ENCODE measurements around the gene B4GALT2.

The B4GALT2 gene

DNA sequence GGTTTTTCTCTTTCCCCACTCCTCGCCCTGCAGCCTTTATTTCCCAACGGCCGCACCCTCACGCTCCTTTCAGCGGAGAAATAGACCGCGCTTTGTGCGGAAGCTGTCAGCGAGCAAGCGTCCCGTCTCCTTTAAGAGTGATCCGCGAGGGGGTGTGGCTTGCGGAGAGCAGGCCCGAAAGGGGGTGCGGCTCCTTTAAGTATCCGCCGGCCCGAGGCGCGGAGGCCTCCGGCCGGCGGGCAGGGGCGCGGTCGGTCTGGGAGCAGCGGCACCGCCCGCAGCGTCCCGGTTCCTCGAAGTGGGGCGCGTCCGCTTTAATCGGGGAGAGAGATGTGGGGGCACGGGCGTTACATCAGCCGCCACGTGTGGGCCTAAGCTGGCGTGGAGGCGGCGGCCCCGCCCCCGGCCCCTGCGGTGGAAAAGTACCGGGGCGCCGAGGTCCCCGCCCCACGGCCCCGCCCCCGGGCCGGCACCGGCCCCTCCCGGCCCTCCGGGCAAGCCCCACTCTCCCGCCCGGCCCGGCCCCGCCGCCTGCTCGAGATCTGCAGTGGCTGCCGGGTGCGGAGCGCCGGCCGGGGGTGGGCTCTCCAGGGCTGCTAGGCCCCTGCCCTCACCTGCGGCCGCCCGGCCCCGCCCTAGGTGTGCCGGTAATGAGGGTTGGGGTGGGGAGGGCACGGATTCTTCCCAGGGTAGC lies 51.0 kb downstream of the B4GALT2 start:
- peak; percentile 64 for DNase-seq (ENCODE audit: low read depth, low spot score)

DNA sequence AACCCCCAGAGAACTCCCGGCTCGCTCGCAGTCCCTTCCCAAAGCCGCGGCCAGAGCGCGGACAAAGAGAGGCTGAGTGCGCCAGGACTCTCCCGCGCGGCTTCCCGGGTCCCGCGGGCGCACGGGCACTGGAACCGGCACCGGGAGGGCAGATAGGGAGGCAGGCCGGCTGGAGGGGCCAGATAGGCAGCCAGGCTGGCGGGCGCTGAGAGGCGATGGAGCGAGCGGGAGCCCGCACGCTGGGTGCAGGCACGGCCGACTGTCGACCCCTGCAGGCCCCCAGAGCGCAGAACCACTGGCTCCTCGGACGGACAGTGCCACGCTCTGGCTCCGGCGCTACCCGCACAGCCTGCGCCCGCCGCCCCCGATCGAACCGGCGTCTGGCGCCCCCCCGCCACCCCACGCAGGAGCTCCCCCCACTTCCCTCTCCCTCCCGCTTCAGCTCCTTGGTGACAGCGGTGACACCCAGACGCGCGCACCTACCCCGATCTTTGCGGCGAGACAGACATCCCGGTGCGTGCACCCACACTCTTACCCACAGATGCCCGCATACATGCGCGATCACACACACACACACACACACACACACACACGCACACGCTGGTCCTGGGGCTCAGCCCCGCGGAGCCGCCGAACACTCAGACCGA lies 51.7 kb downstream of the B4GALT2 start:
- DNase-seq (ENCODE audit: low read depth, low spot score) = no peak

GRCh38 chr1:44031252-44032169 lies 52.5 kb downstream of the B4GALT2 start, which contains the start of gene SLC6A9:
SLC6A9 (minus strand) TSS chr1:44031462; CDS start chr1:44024277, 7,185 bp downstream.
- DNase-seq (ENCODE audit: low read depth, low spot score) = no peak

DNA sequence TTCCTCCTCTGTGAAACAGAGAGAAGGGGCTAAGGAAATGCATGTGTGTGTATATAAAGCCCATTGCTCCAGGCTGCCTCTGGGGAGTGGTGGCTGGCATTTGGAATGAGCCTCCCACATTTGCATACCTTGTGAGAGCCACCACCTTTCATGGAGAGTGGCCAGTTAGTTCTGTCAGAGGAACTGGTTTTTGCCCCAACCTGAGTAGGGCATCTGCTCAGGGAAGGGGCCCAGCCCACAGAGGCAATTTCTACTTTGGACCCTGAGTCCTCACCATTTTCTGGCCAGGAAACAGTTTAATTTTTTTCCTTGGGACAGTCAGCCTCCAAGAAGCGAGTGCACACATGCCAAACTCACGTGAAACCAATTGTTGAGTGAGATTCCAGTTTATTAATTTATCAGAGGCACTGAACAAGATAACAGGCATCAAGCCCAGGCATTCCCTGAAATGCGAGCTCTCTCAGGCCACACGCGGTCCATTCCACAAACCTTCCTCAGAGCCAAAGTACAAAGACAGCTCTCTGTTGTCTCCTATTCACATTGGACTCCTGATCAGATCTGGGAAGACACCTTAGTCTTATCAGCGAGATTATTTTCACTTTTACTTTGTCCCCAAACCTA lies 53.3 kb downstream of the B4GALT2 start:
- no peak for DNase-seq (ENCODE audit: low read depth, low spot score)

DNA sequence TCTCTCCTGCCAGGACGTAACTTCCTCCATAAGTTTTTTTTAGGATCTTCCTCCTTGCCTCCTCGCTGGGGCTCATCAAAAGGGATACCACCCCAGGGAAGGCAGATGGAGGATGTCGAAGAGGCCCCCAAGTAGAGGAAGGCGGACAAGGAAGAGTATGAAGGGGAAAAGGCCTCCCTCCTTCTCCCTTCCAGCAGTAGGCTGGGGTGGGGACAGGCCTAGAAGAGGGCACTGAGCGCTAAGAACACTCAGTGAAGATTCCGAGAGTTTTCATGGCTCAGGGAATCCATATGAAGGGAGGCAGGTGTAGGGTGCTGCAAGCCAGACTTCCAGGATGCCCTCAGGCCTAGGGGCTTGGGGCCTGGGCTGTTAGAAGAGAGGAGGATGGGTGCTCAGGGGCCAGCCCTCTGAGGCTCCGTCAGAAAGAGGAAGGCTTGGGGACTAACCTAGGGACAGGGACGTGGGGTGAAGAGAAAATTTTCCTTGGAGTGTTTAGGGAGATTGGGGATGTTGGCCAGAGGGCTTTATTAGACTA lies 54.1 kb downstream of the B4GALT2 start:
- DNase-seq (ENCODE audit: low read depth, low spot score) = no peak

GRCh38 chr1:44033756-44034155 lies 54.7 kb downstream of the B4GALT2 start:
- no peak for DNase-seq (ENCODE audit: low read depth, low spot score)

DNA sequence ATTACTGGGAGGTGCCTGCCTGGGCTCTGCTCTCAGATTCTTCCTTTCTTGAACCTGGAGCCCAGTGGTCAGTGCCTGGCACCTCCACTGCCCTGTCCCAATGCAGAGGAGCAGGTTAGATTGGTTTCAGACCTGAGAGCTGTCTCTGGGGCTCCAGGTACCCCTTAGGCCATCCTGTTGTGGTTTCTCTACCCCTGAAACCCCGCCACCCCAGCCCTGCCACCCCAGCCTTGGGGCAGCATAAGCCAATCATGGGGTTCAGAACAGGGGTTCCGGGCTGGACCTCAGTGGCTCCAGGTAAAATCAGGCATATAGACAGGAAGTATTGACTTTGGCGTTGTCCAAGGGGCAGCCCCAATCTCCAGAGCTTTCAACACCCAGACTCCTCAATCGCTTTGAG lies 55.4 kb downstream of the B4GALT2 start:
- no peak for DNase-seq (ENCODE audit: low read depth, low spot score)

DNA sequence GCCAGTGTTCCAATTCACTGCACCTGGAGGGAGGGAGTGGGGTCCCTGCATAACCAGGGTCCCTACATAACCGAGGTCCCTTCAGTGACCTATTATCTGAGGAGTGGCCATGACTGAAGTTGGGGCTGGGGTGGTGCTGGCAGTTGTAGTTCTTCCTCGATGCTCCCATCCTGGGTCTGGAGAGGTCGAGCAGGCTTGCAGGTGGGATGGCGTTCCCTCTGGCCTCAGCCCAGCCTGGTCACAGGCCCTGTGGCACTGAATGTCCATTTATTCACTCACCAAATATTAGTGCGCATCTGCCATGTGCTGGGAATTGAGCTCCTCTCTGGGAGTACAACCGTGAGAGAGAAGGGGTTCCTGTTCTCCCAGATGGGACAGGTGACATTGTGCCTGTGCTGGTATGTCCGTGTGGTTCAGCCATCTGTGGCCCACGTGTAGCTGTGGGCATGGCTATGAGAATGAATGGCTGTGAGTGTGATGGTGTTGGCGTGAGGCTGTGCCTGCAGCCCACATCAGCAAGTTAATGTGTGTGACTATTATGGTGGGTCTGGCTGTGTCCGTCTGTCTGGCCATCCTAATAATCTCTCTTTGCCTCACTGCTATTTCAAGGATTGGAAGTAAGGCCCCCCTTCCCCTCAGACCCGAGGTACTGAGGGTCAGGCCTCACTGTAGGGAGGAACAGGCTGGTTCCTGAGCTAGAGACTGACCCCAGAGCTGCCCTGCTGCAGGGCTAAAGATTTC lies 56.1 kb downstream of the B4GALT2 start:
- no peak for DNase-seq (ENCODE audit: low read depth, low spot score)

DNA sequence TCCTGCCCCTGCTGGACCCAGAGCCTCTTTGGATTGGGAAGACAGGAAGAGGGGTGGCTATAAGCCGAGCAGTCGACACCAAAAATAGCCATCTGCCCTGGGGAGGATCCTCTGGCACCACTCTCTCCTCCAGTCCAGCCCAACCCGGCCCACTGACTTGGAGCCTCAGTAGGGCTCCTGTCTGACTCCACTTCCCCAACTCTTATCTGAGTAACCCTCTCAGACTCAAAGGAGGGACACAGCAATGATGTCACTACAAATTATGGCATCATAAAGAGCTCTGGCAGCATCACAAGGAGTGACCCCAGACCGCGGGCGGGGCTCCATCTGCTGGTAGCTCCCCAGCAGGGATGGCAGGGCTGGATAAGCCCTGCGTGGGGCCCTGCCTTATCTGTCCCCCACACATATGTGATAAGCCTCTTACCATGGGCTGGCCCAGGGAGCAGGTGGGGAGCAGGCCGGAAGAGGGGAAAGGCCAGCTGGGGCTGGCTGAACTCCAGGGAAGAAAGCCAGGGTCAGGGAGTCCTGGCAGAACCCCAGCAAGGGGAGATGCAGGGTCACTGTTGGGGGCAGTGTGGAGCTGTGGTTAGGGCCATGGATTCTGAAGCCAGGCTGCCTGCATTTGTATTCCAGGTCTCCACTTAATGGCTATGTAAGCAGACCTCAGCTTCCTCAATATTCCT lies 56.9 kb downstream of the B4GALT2 start:
- no peak for DNase-seq (ENCODE audit: low read depth, low spot score)

- DNase-seq (ENCODE audit: low read depth, low spot score) = no peak
Measured at GRCh38 chr1:44036409-44037139, 57.6 kb downstream of the B4GALT2 start.

- no peak for DNase-seq (ENCODE audit: low read depth, low spot score)
Measured at GRCh38 chr1:44037154-44037553, 58.1 kb downstream of the B4GALT2 start.

GRCh38 chr1:44038876-44039657 lies 60.1 kb downstream of the B4GALT2 start:
- DNase-seq (ENCODE audit: low read depth, low spot score) = no peak

GRCh38 chr1:44040418-44040817 lies 61.4 kb downstream of the B4GALT2 start:
- DNase-seq (ENCODE audit: low read depth, low spot score) = no peak
